Thyroid gland (tissue), 4 donors: ENCODE measurements around the gene INPP5A.

Source experiments
- POLR2A ChIP-seq, 2 donors: fragments of 450-650 bp; IDR thresholded peaks; one replicate each; pipeline ENCODE4 v1.6.1; 2017; ENCODE audit warnings: antibody characterized with exemption in 2 of 2, mild to moderate bottlenecking in 2 of 2, moderate library complexity in 1 of 2
- TF ChIP-seq, protein P1 (sequence below), 6 experiments: fragments of 200-600 bp in 3 of 6; fragments of 450-650 bp in 3 of 6; sonication (generic) in 3 of 6; IDR thresholded peaks; one replicate each; pipeline ENCODE4 v1.5.1; 2016 to 2019; ENCODE audit warnings: antibody characterized with exemption in 6 of 6, mild to moderate bottlenecking in 2 of 6, inconsistent platforms in 1 of 6, moderate library complexity in 1 of 6

DNA sequence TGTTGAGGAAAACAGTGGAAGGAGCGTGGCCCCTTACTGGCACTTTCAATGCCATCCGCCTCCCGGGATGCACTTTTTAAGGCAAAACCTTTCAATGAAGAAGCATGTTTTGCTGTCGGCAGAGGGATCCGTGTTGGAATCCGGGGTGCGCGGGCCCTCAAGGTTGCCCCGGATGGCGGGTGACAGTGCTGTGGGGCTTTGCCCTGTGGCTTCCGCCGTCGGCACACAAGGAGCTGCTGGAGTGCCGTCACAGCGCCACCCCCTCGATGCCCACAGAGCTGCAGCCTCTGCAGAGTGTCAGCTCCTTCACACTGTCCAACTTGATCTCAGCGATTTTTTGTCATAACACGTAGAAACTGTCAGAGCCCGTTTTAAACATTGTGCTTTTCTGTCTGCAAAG lies 189.4 kb downstream of the INPP5A start:
- TF ChIP-seq, protein P1, sequence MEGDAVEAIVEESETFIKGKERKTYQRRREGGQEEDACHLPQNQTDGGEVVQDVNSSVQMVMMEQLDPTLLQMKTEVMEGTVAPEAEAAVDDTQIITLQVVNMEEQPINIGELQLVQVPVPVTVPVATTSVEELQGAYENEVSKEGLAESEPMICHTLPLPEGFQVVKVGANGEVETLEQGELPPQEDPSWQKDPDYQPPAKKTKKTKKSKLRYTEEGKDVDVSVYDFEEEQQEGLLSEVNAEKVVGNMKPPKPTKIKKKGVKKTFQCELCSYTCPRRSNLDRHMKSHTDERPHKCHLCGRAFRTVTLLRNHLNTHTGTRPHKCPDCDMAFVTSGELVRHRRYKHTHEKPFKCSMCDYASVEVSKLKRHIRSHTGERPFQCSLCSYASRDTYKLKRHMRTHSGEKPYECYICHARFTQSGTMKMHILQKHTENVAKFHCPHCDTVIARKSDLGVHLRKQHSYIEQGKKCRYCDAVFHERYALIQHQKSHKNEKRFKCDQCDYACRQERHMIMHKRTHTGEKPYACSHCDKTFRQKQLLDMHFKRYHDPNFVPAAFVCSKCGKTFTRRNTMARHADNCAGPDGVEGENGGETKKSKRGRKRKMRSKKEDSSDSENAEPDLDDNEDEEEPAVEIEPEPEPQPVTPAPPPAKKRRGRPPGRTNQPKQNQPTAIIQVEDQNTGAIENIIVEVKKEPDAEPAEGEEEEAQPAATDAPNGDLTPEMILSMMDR (IDR thresholded peaks at IDR 0.05), result no peak
- TF ChIP-seq POLR2A (IDR thresholded peaks at IDR 0.05), result no peak
